GM19238 (cell line): ENCODE data around the gene NOL6.
"Not testable (repeated sequence)": the region's sequence is repeated elsewhere in the genome, so short reads cannot be mapped to it uniquely, and the experiment has no call there.

Experiments
- DNase-seq: peaks from one replicate; pipeline ENCODE4 v3.0.0; 2011; ENCODE audit warnings: low spot score; ENCODE audit not compliant: insufficient read length

Gene NOL6

GRCh38 chr9:33472171-33472880 is 1.4 kb downstream of the NOL6 start:
- no peak for DNase-seq

DNA sequence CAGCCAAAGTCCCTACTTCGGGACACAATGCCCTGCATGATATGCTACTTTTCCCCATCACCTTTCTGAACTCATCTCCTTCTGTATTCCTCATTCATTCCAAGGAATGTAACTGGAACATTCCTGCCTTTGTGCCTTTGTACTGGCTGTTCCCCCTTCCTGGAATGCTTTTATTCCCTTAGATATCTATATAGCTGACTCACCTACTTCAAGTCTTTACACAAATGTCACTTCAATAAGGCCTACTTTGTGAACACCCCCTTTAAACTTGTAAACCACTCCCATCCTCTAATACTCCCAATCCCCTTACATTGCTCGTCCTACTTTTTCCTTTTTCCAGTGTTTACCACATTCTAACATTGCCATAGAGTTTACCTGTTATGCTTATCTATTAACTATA is 2.4 kb downstream of the NOL6 start:
- no peak for DNase-seq

DNA sequence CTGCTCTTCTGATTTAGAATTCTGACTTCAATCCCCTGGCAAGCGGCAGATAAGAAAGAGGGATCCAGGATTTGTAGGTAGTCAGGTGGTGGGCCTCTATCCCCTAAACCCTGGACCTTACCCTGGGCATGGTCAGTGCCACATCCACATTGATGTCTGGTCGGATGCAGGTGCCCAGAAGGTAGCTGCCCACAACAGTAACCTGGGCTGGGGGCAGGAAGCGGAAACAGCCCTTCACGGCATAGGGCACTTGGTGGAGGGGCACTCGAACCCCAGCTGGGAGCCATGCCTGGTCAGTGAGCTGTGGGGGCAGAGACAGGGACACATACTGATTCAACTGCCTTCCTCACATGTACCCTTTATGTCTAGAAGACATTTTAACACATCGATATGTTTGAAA is 3.8 kb downstream of the NOL6 start:
- DNase-seq: no peak

- DNase-seq: no peak
These were observed 4.7 kb downstream of the NOL6 start for GRCh38 chr9:33468797-33469621.

DNA sequence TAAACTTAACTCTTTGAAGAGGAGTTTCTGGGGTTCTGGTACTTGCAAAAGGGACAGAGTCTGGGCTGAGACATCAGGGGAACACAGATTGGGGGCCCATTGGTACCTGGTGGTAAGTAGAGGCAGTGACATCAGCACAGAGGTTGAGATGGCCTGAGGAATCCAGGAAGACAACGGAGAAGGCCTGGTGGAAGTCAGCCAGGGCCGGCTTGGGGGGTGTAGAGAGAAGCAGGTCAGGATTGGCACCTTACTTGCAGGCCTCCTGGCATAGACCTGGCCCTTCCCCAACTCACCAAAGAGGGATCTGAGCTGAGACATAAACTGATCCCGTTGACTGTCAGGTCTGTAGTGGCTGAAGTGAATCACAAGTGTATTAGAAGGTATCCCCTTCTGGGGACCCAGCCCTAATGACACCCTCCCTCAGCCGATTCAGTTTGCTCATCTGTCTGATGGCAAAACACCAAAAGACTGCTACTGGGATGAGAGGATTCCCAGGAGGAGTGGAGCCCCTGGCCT is 5.5 kb downstream of the NOL6 start:
- DNase-seq: no peak

GRCh38 chr9:33467526-33467925 is 6.2 kb downstream of the NOL6 start:
- no peak for DNase-seq

- peak; percentile 70 for DNase-seq
These were observed 6.9 kb downstream of the NOL6 start for GRCh38 chr9:33466565-33467495.

- DNase-seq: peak; percentile 0
These were observed 7.8 kb downstream of the NOL6 start for GRCh38 chr9:33465596-33466564.

DNA sequence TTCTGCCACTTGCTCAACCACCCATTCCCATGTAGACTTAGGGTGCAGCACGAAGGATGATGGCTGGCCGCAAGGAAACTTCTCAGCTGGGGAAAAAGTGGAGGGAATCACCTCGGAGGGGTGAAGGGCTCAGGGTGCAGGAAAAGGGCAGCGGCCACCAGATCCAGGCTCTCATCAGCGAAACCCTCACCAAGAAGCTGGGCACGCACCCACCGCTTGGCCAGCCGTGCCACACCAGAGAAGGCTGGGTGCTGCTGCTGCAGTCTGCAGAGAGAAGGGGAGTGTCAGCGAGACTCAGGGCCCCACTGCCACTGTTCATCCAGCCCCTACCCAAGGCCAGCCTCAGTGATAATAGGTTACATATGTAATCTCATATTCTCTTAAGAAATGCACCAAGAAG is 8.6 kb downstream of the NOL6 start:
- DNase-seq: no peak

DNA sequence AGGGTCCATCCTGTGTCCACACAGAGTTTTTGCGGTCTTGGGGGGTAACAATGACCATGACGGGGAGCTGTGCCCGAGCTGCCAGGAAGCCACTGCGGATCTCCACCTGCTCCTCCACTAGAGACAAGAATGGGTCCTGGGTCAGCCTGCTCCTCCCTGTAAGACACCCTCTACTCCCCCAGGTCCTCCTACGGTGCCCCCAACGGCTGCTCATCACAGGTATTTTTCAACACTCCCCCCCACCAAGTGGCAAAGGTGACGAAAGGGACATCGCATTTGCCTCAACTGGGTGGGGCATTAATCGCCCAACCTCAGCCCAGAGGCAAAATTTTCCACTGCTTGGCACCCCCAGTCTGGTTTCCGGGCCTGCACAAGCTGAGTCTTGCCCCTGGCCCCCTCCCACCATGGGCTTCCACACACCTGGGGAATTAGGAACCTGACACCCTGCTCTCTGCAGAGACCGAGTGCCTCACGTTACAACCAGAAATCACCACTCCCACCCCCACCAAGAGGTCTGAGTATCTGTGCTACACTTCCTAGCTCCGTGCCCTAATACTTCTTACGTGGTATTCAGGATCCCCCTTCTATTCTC is 9.6 kb downstream of the NOL6 start:
- peak; percentile 0 for DNase-seq

DNA sequence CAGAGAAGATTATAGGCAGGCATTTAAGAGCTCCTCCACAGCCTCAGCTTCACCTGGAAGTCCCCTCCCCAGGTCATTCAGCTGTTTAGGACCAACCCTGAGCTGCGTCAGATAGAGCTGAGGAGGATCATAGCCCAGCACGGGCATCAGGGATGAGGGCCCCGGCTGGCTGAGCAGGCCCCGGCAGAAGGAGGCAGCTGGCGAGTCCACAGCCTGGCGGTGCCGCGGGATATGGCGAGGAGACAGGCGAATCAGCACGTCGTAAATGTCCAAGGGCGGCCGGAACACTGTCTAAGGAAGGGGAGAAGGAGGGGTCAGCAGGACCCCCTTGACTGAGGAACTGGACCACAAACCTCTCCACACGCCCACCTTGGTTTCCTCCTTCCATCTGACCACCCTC is 10.6 kb downstream of the NOL6 start:
- peak; percentile 0 for DNase-seq

- no peak for DNase-seq
These were observed 12.2 kb downstream of the NOL6 start for GRCh38 chr9:33461492-33461891.

DNA sequence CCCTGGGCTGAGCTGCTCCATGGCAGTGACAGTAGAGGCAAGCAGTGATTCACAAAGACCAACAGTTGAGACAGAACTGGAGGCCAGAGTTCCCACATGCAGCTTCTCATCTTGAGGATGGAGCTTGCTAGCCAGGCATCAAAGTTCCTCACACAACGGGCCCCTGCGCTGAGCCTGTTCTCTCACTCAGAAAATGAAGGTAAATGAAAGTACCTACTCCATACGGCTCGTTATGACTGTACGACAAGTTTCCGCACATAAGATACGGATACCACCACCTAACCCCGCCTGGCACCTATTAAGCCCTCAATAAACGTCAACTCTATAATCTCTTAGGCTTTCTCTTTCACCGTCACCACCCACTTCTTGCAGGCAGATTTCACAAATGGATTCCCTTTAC is 12.9 kb downstream of the NOL6 start:
- no peak for DNase-seq

GRCh38 chr9:33459115-33459514 is 14.6 kb downstream of the NOL6 start:
- no peak for DNase-seq

GRCh38 chr9:33458444-33458843 is 15.3 kb downstream of the NOL6 start:
- DNase-seq: no peak

DNA sequence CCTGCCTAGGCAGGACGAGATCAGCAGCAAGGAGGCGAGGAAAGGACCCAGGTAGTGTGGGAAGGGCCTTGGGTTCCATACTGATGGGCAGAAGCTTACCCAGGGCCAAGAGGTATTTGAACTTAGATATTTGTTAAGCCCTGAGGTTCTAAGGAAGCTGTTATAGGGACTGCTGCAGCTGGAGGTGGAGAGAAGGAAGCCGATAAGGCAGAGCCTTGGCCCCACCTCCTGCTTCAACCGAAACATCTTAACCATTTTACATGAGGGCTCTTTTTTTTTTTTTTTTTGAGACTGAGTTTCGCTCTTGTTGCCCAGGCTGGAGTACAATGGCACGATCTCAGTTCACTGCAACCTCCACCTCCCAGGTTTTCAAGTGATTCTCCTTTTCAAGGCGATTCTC is 17.8 kb downstream of the NOL6 start:
- no peak for DNase-seq

DNA sequence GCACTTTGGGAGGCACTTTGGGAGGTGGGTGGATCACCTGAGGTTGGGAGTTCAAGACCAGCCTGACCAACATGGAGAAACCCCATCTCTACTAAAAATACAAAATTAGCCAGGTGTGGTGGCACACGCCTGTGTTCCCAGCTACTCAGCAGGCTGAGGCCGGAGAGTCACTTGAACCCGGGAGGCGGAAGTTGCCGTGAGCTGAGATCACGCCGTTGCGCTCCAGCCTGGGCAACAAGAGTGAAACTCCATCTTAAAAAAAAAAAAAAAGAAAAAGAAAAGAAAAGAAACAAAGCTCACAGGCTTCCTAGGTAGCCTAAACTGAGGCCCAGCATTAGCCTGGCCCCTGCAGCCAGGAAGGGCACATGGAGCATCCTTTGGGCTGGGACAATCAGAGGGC is 18.3 kb downstream of the NOL6 start:
- not testable (repeated sequence) for DNase-seq

- DNase-seq: not testable (repeated sequence)
These were observed 19.1 kb downstream of the NOL6 start for GRCh38 chr9:33454661-33455026.

GRCh38 chr9:33453999-33454660 is 19.6 kb downstream of the NOL6 start:
- no peak for DNase-seq
